GM12892 (cell line): ENCODE data around the gene DDC.

Experiments used
- DNase-seq: peaks from one replicate; pipeline ENCODE4 v3.0.0; 2011; ENCODE audit not compliant: insufficient read length
- FAIRE-seq: peaks from 2 replicates; lab custom pipeline; 2011; peaks lifted over from hg19 to GRCh38; lab: Jason Lieb, UNC
- POLR2A ChIP-seq: IDR thresholded peaks from 2 replicates; pipeline ENCODE4 v1.6.1; 2011; ENCODE audit warnings: low read depth, low read length, control low read depth
- POLR2AphosphoS5 ChIP-seq: IDR thresholded peaks from 2 replicates; pipeline ENCODE4 v1.6.1; 2011; ENCODE audit warnings: low read depth, low read length, control low read depth
- TAF1 ChIP-seq: IDR thresholded peaks from 2 replicates; pipeline ENCODE4 v1.6.1; 2011; ENCODE audit warnings: low read depth, mild to moderate bottlenecking, control low read depth, low read length, borderline replicate concordance

Gene DDC

GRCh38 chr7:50409856-50410745 is 155.1 kb downstream of the DDC start:
- DNase-seq (peak; percentile 37), FAIRE-seq (peak; percentile 93)
- TF ChIP-seq TAF1 (no peak), POLR2AphosphoS5 (no peak), POLR2A (no peak)
